Hepatocyte (in vitro differentiated cells): ENCODE data around the gene ABTB1. TPM values are rescaled to one million over a fixed set of nuclear protein-coding genes. Genes with fewer than 3 reads are reported as not detected.

Source experiments
- DNase-seq: peaks from one replicate; pipeline ENCODE4 v3.0.0-alpha.2; 2016; ENCODE audit warnings: low spot score
- H2AFZ ChIP-seq: fragments of 200-600 bp; sonication (generic); 2 replicates; pipeline ENCODE4 v1.6.0; 2016; ENCODE audit warnings: antibody characterized with exemption, mild to moderate bottlenecking
- H3K27ac ChIP-seq: fragments of 200-600 bp; sonication (generic); 2 replicates; pipeline ENCODE4 v1.5.1; 2016; ENCODE audit warnings: mild to moderate bottlenecking
- H3K27me3 ChIP-seq: fragments of 200-600 bp; sonication (generic); 2 replicates; pipeline ENCODE4 v1.6.1; 2016
- H3K36me3 ChIP-seq: fragments of 200-600 bp; sonication (generic); replicated peaks from 2 replicates; pipeline ENCODE4 v1.5.1; 2016; ENCODE audit warnings: low read depth; ENCODE audit not compliant: insufficient read depth
- H3K4me1 ChIP-seq: fragments of 200-600 bp; sonication (generic); 2 replicates; pipeline ENCODE4 v1.5.1; 2016; ENCODE audit warnings: mild to moderate bottlenecking, moderate library complexity; ENCODE audit not compliant: insufficient read depth
- H3K4me2 ChIP-seq: fragments of 200-600 bp; sonication (generic); 2 replicates; pipeline ENCODE4 v1.6.0; 2016
- H3K4me3 ChIP-seq: fragments of 200-600 bp; sonication (generic); 2 replicates; pipeline ENCODE4 v1.5.1; 2016; ENCODE audit warnings: mild to moderate bottlenecking
- H3K79me2 ChIP-seq: fragments of 200-600 bp; sonication (generic); 2 replicates; pipeline ENCODE4 v1.6.0; 2017; ENCODE audit warnings: mild to moderate bottlenecking
- H3K9me2 ChIP-seq: fragments of 200-600 bp; sonication (generic); replicated peaks from 2 replicates; pipeline ENCODE4 v1.6.0; 2017; ENCODE audit warnings: mild to moderate bottlenecking; ENCODE audit not compliant: insufficient read depth
- H3K9me3 ChIP-seq: fragments of 200-600 bp; sonication (generic); 2 replicates; pipeline ENCODE4 v1.5.1; 2016; ENCODE audit warnings: low read depth, mild to moderate bottlenecking
- H4K20me1 ChIP-seq: fragments of 200-600 bp; sonication (generic); 2 replicates; pipeline ENCODE4 v1.6.0; 2016; ENCODE audit warnings: mild to moderate bottlenecking; ENCODE audit not compliant: insufficient read depth, poor library complexity, severe bottlenecking
- CTCF ChIP-seq: fragments of 200-600 bp; sonication (generic); IDR thresholded peaks from 2 replicates; pipeline ENCODE4 v1.5.1; 2016; ENCODE audit warnings: antibody characterized with exemption, mild to moderate bottlenecking; ENCODE audit not compliant: poor library complexity
- EZH2 ChIP-seq: fragments of 200-600 bp; sonication (generic); IDR thresholded peaks from 2 replicates; pipeline ENCODE4 v1.6.1; 2016; ENCODE audit warnings: antibody characterized with exemption, mild to moderate bottlenecking, borderline replicate concordance
- EZH2phosphoT487 ChIP-seq: fragments of 200-600 bp; sonication (generic); IDR thresholded peaks from one replicate; pipeline ENCODE4 v1.6.1; 2018; ENCODE audit warnings: antibody characterized with exemption, mild to moderate bottlenecking, low read depth, moderate library complexity; ENCODE audit not compliant: unreplicated experiment, severe bottlenecking
- WGBS: methylation state at CpG from one replicate; pipeline ENCODE4 v1.1.6; 2016; ENCODE audit warnings: low lambda C conversion rate; ENCODE audit errors: missing lambda C conversion rate; 5-methylcytosine and 5-hydroxymethylcytosine counted together
- polyA plus RNA-seq: library from polyadenylated mRNA; unstranded; fragments of >200 nt; fragmentation: Nextera tagmentation; extraction: Ambion mirVana; gene quantifications from 2 replicates; pipeline ENCODE4 v1.2.1, GENCODE V29; 2016
- total RNA-seq: library from RNA; depleted of rRNA; stranded (reverse); fragments of >200 nt; gene quantifications from 2 replicates; pipeline ENCODE4 v1.2.3, GENCODE V29; 2014

The ABTB1 gene
- total and polyA plus RNA-seq, 2 experiments from 2014 or later = 4.7 to 13.8 TPM

GRCh38 chr3:127690106-127690505 is 17.4 kb downstream of the ABTB1 start:
- Histone ChIP-seq H4K20me1 (no peaks in the 10 kb centered on the region), H3K4me2 (no peak overlapping the region), H3K36me3 (no peaks in the 10 kb centered on the region), H2AFZ (no peak overlapping the region), H3K9me3 (no peaks in the 10 kb centered on the region), H3K27me3 (no peaks in the 10 kb centered on the region), H3K9me2 (no peaks in the 10 kb centered on the region), H3K4me1 (peaks cover 21% of the 10 kb centered on the region), H3K27ac (peak overlapping the region; percentile 51), H3K79me2 (no peaks in the 10 kb centered on the region), H3K4me3 (no peak overlapping the region)
- WGBS = 26% methylated on average over 4 of the region's 4 CpGs
- no peak for TF ChIP-seq EZH2phosphoT487
- TF ChIP-seq EZH2 = no peak
- no peak for TF ChIP-seq CTCF
- peak; percentile 48 for DNase-seq

GRCh38 chr3:127690823-127691452 is 18.2 kb downstream of the ABTB1 start:
- no peaks in the 10 kb centered on the region for H4K20me1 ChIP-seq
- H3K9me2 ChIP-seq = no peaks in the 10 kb centered on the region
- peak; percentile 55 for TF ChIP-seq CTCF
- TF ChIP-seq EZH2phosphoT487 = no peak
- no peak for TF ChIP-seq EZH2
- peak; percentile 73 for DNase-seq
- H3K9me3 ChIP-seq = no peaks in the 10 kb centered on the region
- H3K4me1 ChIP-seq = peaks cover 21% of the 10 kb centered on the region
- H3K79me2 ChIP-seq = no peaks in the 10 kb centered on the region
- H2AFZ ChIP-seq = no peak overlapping the region
- no peak overlapping the region for H3K27ac ChIP-seq
- H3K36me3 ChIP-seq = no peaks in the 10 kb centered on the region
- H3K27me3 ChIP-seq = no peaks in the 10 kb centered on the region
- H3K4me3 ChIP-seq = no peak overlapping the region
- no peak overlapping the region for H3K4me2 ChIP-seq
- WGBS = 91% methylated on average over 4 of the region's 4 CpGs

- H3K4me1 ChIP-seq = peaks cover 23% of the 10 kb centered on the region
- 93% methylated on average over 8 of the region's 8 CpGs for WGBS
- no peaks in the 10 kb centered on the region for H3K27me3 ChIP-seq
- no peak overlapping the region for H3K4me2 ChIP-seq
- H3K36me3 ChIP-seq = no peaks in the 10 kb centered on the region
- no peak overlapping the region for H3K4me3 ChIP-seq
- H3K9me2 ChIP-seq = no peaks in the 10 kb centered on the region
- TF ChIP-seq CTCF (no peak), EZH2phosphoT487 (no peak), EZH2 (no peak)
- H2AFZ ChIP-seq = no peak overlapping the region
- no peaks in the 10 kb centered on the region for H3K79me2 ChIP-seq
- H4K20me1 ChIP-seq = no peaks in the 10 kb centered on the region
- H3K27ac ChIP-seq = no peak overlapping the region
- no peak for DNase-seq
- H3K9me3 ChIP-seq = no peaks in the 10 kb centered on the region
Measured at GRCh38 chr3:127691489-127691888, 18.7 kb downstream of the ABTB1 start.
